PFSK-1 (cell line): ENCODE measurements around the gene TOM1L2.

Experiments
- FOXP2 ChIP-seq: optimal IDR thresholded peaks from 2 replicates; pipeline ENCODE3; 2011; ENCODE audit warnings: borderline replicate concordance, control low read depth, inconsistent platforms; ENCODE audit not compliant: insufficient read depth; ENCODE audit errors: extremely low read length, extremely low read depth
- POLR2AphosphoS5 ChIP-seq: IDR thresholded peaks from 2 replicates; pipeline ENCODE4 v1.6.1; 2012; ENCODE audit warnings: low read depth, mild to moderate bottlenecking, control low read depth, low read length, moderate library complexity
- REST ChIP-seq, 2 experiments: IDR thresholded peaks; 2 replicates each; pipeline versions ENCODE4 v1.6.1 to v1.8.0; 2011 to 2012; ENCODE audit warnings: low read depth in 2 of 2, low read length in 2 of 2, control low read depth in 1 of 2, inconsistent platforms in 1 of 2, mild to moderate bottlenecking in 1 of 2, moderate library complexity in 1 of 2; ENCODE audit not compliant: insufficient read depth in 1 of 2
- SIN3A ChIP-seq: IDR thresholded peaks from 2 replicates; pipeline ENCODE4 v1.6.1; 2012; ENCODE audit warnings: mild to moderate bottlenecking, low read length, moderate library complexity, borderline replicate concordance; ENCODE audit not compliant: insufficient read depth
- TAF1 ChIP-seq: IDR thresholded peaks from 2 replicates; pipeline ENCODE4 v1.6.1; 2012; ENCODE audit warnings: low read length, control low read depth, borderline replicate concordance; ENCODE audit not compliant: insufficient read depth

- TF ChIP-seq TAF1 (no peak), REST (IDR thresholded peaks at IDR 0.05; ENCODE audit: insufficient read depth in 1 of 2, low read depth in 2 of 2, low read length in 2 of 2) (no peak), POLR2AphosphoS5 (no peak), SIN3A (no peak), FOXP2 (no peak)
Observed at GRCh38 chr17:17830269-17830567, 142.0 kb downstream of the TOM1L2 start.
